Activated T-cell treated with anti-CD3 and anti-CD28 coated beads, Interleukin-2, amount 50 U/mL, for 48 hours (primary cell): ENCODE measurements around the gene BRCC3.
A peak's percentile ranks its signal among the peaks of the same experiment; 100 is the strongest.
"Not testable (repeated sequence)": the region's sequence is repeated elsewhere in the genome, so short reads cannot be mapped to it uniquely, and the experiment has no call there.

Experiments
- DNase-seq, 2 experiments: peaks; one replicate each; pipeline ENCODE4 v3.0.0-alpha.2; 2020

BRCC3 gene

GRCh38 chrX:155147612-155148011 lies 76.3 kb downstream of the BRCC3 start:
- DNase-seq, result not testable (repeated sequence)

- DNase-seq, result not testable (repeated sequence)
These were observed 76.9 kb downstream of the BRCC3 start for GRCh38 chrX:155148166-155148565.

GRCh38 chrX:155148724-155149537 lies 77.6 kb downstream of the BRCC3 start:
- peak; percentile 29 to 38 for DNase-seq

- DNase-seq, result no peak
These were observed 98.6 kb downstream of the BRCC3 start for GRCh38 chrX:155169881-155170280.
